ENCODE results near the gene PLCG2. TPM values are rescaled to one million over a fixed set of nuclear protein-coding genes. Genes with fewer than 3 reads are reported as not detected.

The PLCG2 gene
- total and polyA plus RNA-seq, 2 of the 8 experiments (the other 6 are each of a cell fraction or from before 2014, with no cell fraction given): 6.1 to 6.9 TPM

GRCh38 chr16:81905277-81905676, 126.2 kb downstream of the PLCG2 start:
- Histone ChIP-seq H2BK12ac (ENCODE audit: low read depth, low read length) (no peak overlapping the region), H3K4ac (replicated peaks; ENCODE audit: insufficient read length, low read depth, low read length) (no peak overlapping the region), H2BK15ac (ENCODE audit: low read length) (no peak overlapping the region), H3K18ac (ENCODE audit: extremely low read depth, low read length) (no peak overlapping the region), H4K20me1 (replicated peaks in 1 of 2; ENCODE audit: control insufficient read depth in 1 of 2, insufficient read depth in 2 of 2, low read length in 2 of 2) (no peaks in the 10 kb centered on the region), H2AK5ac (ENCODE audit: low read depth, low read length) (no peak overlapping the region), H3K79me1 (ENCODE audit: low read depth, low read length) (no peaks in the 10 kb centered on the region), H3K4me2 (ENCODE audit: insufficient read depth in 1 of 2, low read depth in 2 of 2, low read length in 2 of 2) (no peak overlapping the region), H3K27me3 (replicated peaks in 1 of 4; ENCODE audit: control insufficient read depth in 3 of 4, extremely low read depth in 1 of 4, insufficient read depth in 3 of 4, low read length in 3 of 4) (no peaks in the 10 kb centered on the region), H2BK120ac (replicated peaks; ENCODE audit: low read depth, low read length) (no peak overlapping the region), H3K14ac (ENCODE audit: insufficient read length) (no peak overlapping the region), H3K27ac (ENCODE audit: low read depth, low read length) (no peak overlapping the region), H3K4me1 (replicated peaks in 1 of 4; ENCODE audit: control insufficient read depth in 3 of 4, insufficient read depth in 4 of 4, low read length in 3 of 4) (no peaks in the 10 kb centered on the region), H3K36me3 (ENCODE audit: control insufficient read depth in 2 of 4, insufficient read depth in 4 of 4, low read length in 3 of 4) (no peaks in the 10 kb centered on the region), H3K9ac (replicated peaks in 1 of 4; ENCODE audit: extremely low read depth in 1 of 4, low read depth in 3 of 4, low read length in 3 of 4) (no peak overlapping the region), H2BK5ac (ENCODE audit: low read depth, low read length) (no peak overlapping the region), H4K91ac (replicated peaks; ENCODE audit: insufficient read length, low read length) (no peak overlapping the region), H4K8ac (ENCODE audit: extremely low read depth, insufficient read depth, low read length) (no peak overlapping the region), H3K79me2 (ENCODE audit: control insufficient read depth in 1 of 2, insufficient read depth in 2 of 2, low read length in 2 of 2) (no peaks in the 10 kb centered on the region), H3K9me3 (ENCODE audit: insufficient read depth in 2 of 2, low read depth in 1 of 2, low read length in 1 of 2) (no peaks in the 10 kb centered on the region), H3K23me2 (ENCODE audit: low read depth, low read length) (no peaks in the 10 kb centered on the region), H4K5ac (ENCODE audit: insufficient read length, low read depth, low read length) (no peak overlapping the region), H3K56ac (replicated peaks; ENCODE audit: insufficient read length, low read depth, low read length) (no peak overlapping the region), H3K23ac (ENCODE audit: insufficient read length) (no peak overlapping the region), H3K4me3 (ENCODE audit: extremely low read depth in 1 of 4, insufficient read depth in 2 of 4, low read depth in 3 of 4, low read length in 4 of 4) (no peak overlapping the region), H2AFZ (ENCODE audit: low read length) (no peak overlapping the region), H2BK20ac (ENCODE audit: low read length) (no peak overlapping the region)
- TF ChIP-seq TCF12 (IDR thresholded peaks at IDR 0.05; ENCODE audit: low read depth, low read length): no peak
- FAIRE-seq: no peak
- CTCF ChIA-PET (ENCODE audit: partially characterized antibody): interaction anchor here (0.7 to 13.3 kb wide), 7 partner anchors 10 to 325 kb away, joined by 3 to 138 read pairs (median 4); no protein-coding TSS in a partner anchor
- whole genome bisulfite sequencing, 2 experiments (ENCODE audit: extremely low coverage in 1 of 2, insufficient coverage in 1 of 2, insufficient read length in 1 of 2, insufficient replicate concordance in 2 of 2, low coverage in 1 of 2, low lambda C conversion rate in 2 of 2, missing lambda C conversion rate in 1 of 2): 81% methylated on average over 7 of the region's 7 CpGs; no CpG with 5 or more reads in 1 of the 2 experiments
- no peak for DNase-seq (ENCODE audit: low read depth in 1 of 2, low spot score in 2 of 2)
- POLR2A ChIA-PET (ENCODE audit: partially characterized antibody): no interaction called here
